Measurements from ENCODE around the gene OR7G3.

The OR7G3 gene

DNA sequence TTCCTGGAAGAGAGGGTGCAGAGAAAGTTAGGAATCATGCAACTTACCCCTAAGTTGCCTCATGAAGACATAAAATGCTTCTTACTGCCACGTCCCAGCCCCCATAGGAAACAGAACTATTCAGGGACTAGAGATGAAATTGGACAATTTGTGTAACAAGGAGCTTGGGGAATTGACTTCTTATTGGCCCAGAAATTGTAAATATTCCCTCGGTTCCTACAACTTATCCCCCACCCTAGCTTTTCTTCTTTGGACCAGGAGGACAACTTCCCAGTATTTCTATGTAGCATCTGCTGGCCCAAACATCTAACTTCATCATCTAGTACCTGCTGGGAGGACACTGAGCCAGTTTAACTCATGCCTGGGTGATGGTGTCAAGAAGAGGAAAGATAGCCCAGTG lies 40.0 kb downstream of the OR7G3 start, which contains the start of gene OR1M1:
Gene OR1M1 (plus strand): TSS at position 301 of the 400 bp plus-strand sequence. CDS start 6,184 bp downstream, outside the sequence.
- DNase-seq = no peak

DNA sequence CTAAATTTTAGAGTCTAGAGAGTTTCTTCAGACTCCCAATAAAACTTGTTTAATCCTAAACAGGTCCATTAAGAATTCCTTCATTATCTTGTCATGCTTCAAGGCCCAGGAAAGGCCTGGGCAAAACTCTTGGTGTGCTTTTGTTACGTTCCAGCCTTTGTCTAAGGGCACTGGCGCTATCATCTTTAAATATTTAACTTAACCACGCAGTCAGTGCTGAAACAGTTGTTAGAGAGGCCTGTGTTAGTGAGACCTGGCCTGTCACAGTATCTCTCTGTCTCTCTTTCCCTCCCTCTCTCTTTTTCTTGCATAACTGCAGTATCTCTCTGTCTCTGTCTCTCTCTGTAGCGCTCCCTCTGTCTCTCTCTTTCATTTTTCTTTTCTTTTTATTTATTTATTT lies 48.1 kb downstream of the OR7G3 start:
- no peak for DNase-seq

DNA sequence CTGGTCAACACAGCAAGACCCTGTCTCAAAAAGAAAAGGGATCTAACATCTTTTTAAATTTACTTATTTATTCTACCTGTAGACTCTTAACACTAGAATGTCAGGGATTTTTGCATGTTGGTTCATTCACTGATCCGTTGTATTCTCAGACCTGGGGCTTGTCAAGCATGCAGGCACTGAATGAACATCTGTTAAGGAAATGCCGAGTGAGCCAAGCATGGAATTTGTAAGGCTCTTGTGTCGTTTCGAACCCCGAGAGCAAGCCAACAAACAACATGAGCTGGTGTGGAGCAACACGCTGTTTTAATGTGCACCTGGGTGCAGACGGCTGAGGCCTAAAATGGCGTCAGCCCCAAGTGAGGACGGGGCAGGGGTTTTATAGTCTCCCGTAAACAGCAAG lies 49.8 kb downstream of the OR7G3 start:
- no peak for DNase-seq
